AG08395 (cell line): ENCODE results near the gene TMEM11.
"Not testable (repeated sequence)": the region's sequence is repeated elsewhere in the genome, so short reads cannot be mapped to it uniquely, and the experiment has no call there.

Experiments
- DNase-seq: peaks from one replicate; pipeline ENCODE4 v3.0.0; 2012; ENCODE audit warnings: mixed read lengths, low spot score

TMEM11 gene

DNA sequence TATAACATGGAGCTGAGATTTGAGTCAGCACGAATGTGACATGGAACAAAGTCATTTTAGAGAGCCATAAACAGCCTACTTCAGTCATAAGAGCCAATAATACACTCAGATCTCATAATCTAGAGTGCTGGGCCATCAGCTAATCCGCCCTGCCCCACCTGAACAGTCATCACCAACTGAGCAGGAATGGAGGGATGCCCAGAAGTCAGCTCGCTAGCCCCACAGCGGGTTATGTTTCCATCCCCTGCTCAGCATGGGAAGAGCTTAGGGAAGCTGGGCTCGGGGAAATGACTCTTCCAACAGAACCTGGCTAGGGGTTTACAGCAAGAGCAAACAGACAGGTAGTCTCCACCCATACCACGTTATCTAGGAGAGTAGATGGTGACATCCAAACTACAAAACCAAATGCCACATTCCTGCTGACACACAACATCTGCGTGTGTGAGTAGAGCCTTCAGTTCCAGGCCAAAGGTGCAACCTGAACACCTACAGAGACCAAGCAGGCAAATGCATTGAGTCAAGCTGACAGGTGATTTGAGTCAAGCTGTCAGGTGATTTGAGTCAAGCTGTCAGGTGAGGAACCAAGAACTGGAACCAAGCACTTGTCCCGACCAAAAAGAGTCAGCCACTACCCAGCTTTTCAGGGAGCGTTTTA, 2.0 kb downstream of the TMEM11 start:
- no peak for DNase-seq

DNA sequence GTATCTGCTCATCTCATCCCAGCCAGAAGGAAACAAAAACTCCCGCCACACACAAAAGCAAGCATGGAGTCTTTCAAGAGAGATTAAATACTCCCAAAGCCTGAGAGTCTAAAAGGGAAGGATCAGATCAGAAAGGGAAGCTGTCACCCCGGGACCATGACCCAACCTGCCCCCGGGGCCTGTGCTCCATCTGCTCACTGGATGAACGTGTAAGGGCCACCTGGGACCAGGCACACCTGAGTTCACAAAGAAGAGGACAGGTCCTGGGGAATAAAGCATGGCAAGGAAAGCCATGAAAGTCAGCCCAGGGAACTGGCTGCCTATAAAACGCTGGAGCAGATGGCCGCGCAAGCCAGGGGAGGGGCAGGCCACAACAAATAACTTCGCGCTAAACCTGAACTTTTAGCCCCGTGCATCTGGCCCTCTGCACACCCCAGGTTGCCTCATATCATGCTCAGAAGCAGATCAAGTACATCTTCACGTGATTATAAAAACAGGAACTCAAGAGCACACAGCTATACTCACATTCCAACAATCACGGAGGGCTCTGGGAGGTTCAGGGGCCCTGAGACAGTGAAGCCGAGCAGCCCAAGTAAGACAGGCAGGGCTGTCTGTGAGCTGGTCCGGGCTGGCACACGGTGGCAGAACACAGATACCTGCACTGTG, 3.4 kb downstream of the TMEM11 start:
- no peak for DNase-seq

DNA sequence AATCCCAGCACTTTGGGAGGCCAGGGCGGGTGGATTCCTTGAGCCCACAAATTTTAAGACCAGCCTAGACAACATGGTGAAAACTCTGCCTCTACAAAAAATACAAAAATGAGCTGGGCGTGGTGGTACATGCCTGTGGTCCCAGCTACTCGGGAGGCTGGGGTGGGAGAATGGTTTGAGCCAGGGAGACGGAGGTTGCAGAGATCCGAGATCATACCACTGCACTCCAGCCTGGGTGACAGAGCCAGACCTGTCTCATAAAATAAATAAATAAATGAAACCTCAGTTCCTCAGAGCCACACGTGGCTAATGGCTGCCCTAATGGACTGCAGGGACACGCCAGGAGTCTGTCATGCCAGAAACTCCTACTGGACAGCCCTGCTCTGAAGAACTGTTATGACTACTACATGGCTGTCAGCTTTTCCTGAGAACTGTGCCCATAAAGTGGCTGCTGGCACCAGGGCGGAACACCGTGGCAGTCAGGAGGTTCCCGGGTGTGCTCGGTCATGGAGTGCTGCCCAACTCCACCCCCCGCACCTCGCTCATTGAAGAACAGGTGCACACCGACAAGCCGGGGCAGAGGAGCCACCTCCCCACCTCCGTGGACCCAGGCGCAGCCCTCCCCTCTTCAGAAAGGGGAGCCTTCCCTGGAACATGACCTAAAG, 4.3 kb downstream of the TMEM11 start:
- peak; percentile 26 for DNase-seq

DNA sequence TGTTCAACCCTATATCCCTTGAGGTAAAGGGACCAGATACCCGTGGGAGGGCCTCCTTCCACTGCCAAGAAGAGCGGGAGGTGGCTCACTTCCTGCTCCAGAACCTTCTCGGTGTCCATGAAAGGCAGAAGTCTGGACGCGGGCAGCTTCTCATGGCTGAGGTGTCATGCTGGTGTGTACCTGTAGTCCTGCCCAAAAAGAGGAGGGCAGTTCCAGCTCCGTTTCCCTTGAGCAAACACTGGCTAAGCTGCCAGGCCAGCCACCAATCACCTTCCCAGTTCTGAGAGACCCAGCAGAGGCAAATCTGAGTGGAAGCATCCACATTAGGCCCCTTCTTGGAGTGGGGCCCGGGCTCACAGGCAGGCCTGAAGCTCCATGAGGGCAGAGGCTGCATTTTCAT, 5.6 kb downstream of the TMEM11 start:
- no peak for DNase-seq

DNA sequence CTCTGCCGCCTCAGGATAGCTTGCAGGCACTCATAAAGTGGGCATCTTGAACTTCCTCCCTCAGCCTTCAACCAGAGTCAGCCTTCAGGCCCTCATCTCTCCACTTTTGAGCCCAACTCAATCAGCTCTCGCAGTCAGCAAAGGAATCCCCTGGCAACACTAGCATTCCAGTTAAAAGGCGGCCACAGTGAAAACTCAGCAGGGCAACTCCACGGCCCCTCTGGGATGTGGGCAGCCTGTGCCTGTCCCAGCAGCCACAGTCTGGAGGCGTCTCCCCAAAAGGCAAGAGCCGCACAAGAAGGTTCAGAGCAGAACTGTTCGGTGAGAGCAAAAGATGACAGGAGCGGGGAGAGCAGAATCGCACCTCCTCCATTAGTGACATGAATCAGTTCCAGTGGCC, 9.0 kb downstream of the TMEM11 start:
- no peak for DNase-seq

DNA sequence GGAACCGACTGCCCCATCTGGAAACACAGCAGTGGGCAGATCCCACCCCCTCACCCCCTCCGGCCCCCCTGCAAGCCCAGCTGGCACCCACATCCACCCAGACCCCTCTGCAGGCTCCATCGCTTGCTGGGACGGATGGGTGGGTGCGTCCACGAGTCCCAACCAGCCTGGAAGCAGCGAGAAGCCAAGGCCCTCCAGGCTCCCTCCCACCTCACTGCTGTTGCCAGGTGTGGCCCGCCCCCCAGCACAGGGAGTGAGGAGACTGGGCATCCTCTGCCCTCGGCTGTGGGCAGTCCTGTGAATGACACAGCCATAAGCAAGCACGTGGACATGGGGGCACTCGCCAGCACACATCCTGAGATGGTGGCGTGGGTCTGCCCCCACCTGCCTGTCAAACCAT, 11.4 kb downstream of the TMEM11 start:
- no peak for DNase-seq

DNA sequence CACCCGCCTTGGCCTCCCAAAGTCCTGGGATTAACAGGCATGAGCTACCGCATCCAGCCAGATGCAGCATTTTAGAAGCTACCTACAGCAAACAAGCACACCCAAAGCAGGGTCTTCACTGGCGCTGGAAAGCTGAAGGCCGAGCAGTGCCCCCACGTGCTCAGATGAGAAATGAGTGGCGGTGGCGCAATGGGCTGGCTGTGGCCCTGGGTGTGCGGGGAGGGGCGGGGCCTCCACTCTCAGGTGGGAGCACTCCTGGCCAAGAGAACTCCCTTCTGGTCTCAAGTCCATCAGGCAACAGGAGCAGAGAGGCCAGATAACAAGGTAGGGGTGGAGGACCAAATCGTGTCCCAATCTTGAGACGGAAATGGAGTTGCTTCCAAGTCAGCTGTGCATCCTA, 12.1 kb downstream of the TMEM11 start:
- DNase-seq: no peak

DNA sequence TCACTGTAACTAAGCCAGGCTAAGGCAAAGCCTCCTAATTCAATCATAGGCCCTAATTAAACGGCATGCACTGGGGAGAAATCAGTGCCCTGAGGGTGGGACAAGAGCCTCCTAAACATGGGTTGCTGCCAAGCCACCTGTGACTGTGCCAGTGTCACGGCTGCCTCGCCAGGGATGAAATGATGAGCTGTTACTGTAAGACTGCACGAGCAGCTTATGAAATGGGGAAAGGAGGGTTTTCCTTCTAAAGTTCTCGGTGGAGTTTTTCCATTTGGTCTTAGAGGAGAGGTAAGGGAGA, 12.7 kb downstream of the TMEM11 start:
- no peak for DNase-seq

DNA sequence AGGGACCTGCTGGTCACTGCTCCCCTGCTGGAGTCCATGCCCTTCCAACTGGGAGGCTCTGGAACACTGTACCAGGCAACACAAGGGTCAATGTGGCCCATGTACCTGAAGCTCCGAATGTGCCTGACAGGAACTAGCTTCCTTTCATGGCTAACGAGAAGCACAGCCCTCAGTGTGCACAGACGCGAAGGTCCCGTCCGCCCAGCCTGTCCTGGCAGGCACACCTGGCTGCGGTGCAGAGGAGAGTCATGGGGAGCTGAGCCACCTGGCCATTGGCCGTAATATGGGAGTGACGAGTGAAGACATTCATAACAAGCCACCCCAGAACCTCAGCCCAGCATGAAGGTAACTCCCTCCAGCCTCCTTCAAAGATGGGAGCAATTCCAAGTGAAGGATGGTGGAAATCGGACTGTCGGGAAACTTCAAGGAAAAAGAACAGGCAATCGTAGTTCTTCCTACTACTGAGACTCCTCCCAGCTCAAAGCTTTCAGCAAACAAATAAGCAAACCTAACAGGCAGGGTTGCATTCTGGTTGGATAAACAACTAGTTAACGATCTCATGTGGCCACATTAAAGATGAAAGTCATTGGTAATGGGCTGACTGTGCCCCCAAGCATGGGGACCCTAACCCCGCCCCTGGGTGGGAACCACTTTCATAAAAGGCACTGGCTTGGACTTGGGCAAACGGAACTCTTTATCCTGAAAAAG, 13.2 kb downstream of the TMEM11 start:
- DNase-seq: no peak

DNA sequence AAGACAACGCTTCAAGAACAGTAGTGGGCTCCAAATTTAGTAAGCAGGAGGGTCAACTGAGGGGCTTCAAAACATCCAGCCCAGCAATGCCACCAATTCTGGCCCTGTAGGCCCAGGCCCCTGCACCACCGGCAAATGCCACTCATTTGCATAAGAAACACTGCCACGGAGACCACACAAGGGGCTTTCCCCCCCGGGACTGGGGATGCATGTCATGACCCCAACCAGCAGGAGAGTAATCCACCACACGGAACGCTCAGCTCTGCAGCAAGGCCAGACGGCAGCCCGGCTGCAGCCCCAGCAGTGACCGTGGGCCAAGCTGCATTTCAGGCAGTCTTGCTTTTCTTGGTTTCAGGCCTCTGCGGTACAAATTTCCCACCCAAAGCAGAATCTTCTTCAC, 14.1 kb downstream of the TMEM11 start:
- DNase-seq: no peak

DNA sequence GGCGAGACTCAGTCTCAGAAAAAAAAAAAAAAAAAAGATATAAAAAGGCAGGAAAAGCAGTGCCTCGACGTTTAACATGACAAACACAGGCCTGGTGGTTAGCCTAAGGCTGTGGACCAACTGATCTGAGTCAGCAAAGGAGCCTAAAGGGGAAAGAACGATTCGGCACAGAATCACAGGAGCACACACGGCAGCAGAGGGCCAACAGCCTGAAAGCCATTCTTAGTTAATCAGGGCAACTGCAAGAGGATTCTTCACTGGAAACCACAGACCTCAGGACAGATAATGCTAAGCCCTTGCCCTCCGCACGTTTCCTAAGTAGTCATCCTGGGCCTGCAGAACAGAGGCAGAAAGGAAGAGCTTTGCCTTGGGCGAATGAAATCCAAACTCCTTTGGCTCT, 14.7 kb downstream of the TMEM11 start:
- peak; percentile 94 for DNase-seq

DNA sequence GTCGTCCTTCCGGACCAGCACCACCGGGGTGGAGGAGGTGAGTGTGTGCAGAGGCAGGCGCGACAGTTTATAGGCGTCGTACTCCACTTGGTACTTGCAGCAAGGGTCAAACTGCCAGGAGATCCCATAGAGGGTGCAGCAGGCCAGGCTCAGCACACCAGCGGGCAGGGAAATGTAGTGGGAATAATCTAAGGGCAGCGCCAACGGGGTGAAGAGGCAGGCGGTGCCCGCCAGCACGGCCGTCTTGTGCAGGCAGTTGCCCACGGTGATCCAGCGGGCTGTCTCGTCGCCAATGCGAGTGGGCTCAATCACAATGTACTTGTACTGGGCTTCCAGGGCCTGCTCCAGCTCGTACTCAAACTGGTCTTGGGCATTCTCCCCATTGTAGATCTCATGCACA, 15.6 kb downstream of the TMEM11 start:
- DNase-seq: no peak

DNA sequence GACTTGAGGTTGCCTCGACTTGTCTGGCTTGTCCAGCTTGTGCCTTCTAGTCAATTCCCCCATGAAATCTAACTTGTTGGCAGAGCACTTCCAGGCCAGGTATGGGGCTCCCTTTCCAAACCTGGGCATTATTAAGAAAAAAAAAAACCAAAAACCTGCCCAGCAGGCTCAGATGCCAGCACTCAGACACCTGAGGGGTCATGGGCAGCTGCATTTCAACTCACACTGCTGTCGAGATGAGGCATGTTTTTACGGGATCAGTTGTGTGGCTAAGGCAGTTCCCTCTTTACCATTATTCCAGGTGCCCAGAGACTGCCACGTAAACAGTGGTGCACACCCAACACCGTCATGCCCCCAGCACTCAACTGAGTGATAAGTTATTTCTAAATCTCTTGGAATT, 17.8 kb downstream of the TMEM11 start:
- no peak for DNase-seq

DNA sequence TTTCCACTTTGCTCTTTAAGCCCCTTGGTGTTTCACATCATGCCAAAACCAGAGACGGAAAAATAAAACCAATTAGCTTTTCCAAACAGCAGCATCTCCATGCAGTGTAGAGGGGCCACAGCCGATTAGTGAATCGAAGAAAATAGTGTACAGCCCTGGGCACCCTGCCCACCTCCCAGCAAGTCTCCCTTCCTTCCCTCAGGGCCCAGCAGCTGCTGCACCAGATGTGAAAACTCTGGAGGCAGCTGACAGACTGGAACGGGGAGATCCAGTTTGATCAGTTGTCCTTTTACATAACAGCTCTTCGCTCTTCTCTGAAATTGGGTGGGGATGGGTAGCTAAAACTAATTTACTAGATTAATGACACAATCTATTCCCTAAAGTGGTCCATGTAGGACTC, 19.3 kb downstream of the TMEM11 start:
- peak; percentile 55 for DNase-seq

DNA sequence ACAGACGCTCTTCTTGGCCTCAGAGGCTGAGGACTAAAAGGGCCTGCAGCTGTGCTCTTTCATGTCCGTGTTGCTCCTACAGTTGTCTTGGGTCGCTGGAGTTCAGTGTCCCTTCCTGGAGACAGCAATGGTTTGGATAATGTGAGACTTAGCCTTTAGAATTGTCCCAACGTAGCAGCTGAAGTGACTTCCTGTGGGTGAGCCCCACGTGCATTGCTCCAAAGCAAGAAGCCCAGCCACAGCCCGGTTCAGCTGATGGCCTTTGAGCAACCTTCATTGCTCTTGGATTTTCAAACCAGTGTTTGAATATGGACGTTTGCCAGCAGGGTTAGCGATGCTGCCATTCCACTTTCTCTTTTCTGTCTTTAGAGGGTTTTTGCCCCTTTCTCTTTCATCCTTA, 19.7 kb downstream of the TMEM11 start:
- DNase-seq: no peak

DNA sequence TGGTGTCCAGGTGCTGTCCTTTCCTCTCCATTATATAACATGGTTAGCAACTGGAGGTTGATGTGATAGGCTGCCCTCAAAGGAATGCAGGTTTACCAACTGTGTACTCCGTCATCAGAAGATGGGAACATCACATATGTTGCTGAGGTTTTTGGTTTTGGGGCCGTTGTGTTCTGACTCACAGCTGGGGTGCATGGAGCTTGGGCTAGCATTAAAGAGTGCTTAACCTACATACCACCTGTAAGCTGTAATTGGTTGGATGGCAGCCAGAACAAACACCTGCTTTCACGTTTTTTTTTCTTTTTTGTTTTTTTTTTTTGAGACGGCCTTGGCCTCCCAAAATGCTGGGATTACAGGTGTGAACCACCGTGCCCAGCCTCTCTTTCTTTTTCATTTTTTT, 20.9 kb downstream of the TMEM11 start:
- DNase-seq: no peak

DNA sequence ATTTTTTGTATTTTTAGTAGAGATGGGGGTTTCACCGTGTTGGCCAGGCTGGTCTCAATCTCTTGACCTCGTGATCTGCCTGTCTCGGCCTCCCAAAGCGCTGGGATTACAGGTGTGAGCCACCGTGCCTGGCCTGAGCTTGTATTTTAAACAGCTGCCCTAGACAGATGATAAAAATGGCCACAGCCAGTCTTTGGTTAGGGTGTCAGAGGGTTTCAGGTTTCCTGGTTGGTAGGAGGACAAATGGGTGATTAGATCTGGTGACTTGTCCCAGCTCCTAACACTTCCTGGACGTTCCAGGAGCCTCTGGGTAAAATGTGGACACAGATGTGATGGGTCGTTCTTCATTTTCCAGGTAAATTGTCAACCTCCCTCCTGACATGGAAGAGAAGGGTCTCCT, 21.5 kb downstream of the TMEM11 start:
- not testable (repeated sequence) for DNase-seq

DNA sequence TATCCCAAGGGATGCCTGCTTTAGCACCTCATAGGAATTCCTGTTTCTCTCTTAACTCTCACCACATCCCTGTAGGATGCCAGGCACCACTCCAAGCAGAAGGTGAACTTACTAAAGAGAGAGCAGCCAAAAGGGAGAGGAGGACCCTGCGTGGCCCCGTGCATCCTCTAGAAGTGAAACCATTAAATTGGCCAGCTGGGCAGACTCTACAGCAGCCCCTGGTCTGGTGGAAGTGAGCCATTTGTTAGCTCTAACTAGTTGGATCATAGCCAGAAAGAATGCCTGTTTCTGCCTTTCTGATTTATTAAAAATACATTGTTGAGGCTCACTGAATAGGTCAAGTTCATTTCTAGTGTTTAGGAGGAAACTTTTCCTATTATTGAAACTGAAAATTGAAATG, 22.3 kb downstream of the TMEM11 start:
- DNase-seq: no peak

DNA sequence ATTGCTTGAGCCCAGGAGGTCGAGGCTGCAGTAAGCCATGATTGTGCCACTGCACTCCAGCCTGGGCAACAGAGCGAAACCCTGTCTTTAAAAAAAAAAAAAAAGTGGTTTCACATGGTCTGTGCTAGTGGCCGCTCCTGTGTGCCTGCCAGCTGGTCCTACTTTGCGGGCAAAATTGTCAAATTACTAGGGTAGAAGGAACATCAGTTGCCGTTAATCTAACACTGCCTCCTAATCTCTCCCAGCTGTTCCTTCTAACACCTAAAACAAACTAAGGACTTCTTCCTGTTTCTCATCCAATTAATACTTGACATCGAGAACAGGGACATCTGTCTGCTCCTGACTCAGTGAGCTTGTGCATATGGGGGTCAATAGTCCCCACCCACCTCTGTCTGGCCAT, 23.9 kb downstream of the TMEM11 start:
- DNase-seq: no peak

DNA sequence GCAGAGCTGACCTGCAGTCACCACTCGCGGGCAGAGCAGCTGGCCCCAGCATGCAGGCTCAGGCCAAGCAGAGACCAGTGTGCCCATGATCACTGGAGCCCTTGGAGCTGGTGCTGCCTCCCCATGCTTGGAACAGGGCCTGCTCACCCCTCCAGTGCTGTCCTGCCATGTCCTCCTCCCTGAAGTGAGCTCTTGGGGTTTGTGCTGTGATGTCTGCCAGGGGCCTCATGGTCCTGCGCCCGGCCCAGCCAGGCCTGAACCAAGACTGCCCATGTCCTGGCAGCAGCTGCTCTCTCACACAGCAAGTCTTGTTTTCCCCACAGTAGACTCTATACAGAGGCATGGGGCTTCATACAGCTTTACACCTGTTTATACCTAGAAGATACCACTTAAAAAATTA, 24.6 kb downstream of the TMEM11 start:
- DNase-seq: no peak

DNA sequence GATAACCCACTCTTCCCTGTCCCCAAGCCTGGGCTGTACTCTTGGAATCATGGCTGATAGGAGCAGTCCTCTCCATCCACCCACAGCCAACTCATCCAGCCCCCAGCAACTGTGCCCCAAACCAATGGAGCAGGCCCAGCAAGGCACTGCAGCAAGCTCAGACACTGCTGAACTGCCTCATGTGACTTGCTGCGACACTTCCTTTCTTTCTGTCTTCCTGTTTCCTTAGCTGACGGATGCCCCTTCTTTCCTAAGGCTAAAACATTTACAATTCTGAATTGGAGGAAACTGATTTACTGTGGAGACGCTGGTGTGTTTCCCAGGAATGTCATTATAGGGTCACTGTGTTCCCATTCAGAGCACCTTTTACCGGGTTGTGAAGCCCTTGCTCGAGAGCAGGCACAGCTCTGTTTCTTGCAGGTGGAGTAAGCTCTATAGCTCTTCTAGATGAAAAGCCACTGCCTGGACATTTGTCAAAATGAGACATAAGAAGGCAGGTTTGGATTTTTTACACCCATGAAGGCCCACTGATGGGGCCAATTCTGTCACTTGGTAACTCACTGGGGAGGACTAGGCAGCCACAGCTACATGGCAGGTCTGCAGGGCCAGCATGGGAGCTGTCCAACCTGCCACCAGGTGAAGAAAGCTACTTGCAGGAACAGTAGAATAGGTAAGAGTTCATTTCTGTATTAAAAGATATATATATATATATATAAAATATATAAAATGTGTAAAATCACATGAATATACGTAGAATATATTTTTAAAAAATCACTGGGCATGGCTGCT, 27.4 kb downstream of the TMEM11 start:
- no peak for DNase-seq

DNA sequence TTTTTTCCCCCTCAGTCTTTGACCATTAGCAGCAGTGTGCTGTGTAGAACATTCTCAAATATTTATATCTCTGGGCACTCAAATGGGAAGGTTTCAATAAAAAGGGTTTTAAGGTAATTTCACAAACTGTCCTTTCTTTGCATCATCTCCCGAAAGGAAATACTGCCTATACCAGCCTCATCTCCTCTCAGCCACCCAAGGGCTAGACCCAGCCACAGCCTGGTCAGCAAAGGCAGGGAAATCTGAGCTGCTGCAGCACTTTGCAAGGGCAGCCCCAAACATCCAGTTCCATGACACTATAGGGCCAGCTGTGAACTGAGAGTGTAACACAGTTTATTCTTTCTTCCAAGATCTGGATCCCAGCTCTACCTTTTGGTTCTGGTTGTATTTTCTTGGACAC, 28.9 kb downstream of the TMEM11 start:
- DNase-seq: no peak
